ENCODE results near the gene GGA3. TPM values are rescaled to one million over a fixed set of nuclear protein-coding genes. Genes with fewer than 3 reads are reported as not detected.

Gene GGA3
- total RNA-seq, 1 donor from 2014 or later: 64.4 TPM

- DNase-seq (ENCODE audit: extremely low spot score, unreplicated experiment): no peak
- H3K27ac Mint-ChIP-seq: peak overlapping the region; percentile 89
- TF ChIP-seq CTCF (conservative IDR thresholded peaks at IDR 0.05): no peak
- no peak overlapping the region for H3K4me3 Mint-ChIP-seq
- no peaks in the 10 kb centered on the region for H3K27me3 Mint-ChIP-seq
- no peaks in the 10 kb centered on the region for H3K9me3 Mint-ChIP-seq
- peaks cover 3% of the 10 kb centered on the region for H3K36me3 Mint-ChIP-seq
- peaks cover 4% of the 10 kb centered on the region for H3K4me1 Mint-ChIP-seq (ENCODE audit: unreplicated experiment)
These were observed 16.3 kb upstream of the GGA3 start for GRCh38 chr17:75277664-75278071.

GRCh38 chr17:75273977-75274708 lies 12.7 kb upstream of the GGA3 start:
- Mint-ChIP-seq H3K4me1 (ENCODE audit: unreplicated experiment) (peaks cover 14% of the 10 kb centered on the region), H3K27me3 (peaks cover 2% of the 10 kb centered on the region), H3K9me3 (no peaks in the 10 kb centered on the region), H3K27ac (no peak overlapping the region), H3K36me3 (peaks cover 3% of the 10 kb centered on the region), H3K4me3 (peak overlapping the region; percentile 35)
- DNase-seq (ENCODE audit: extremely low spot score, unreplicated experiment): no peak
- no peak for TF ChIP-seq CTCF (conservative IDR thresholded peaks at IDR 0.05)

GRCh38 chr17:75272848-75273184 lies 11.4 kb upstream of the GGA3 start:
- TF ChIP-seq CTCF (conservative IDR thresholded peaks at IDR 0.05): no peak
- Mint-ChIP-seq H3K36me3 (peaks cover 2% of the 10 kb centered on the region), H3K9me3 (no peaks in the 10 kb centered on the region), H3K4me3 (peak overlapping the region; percentile 72), H3K27me3 (peaks cover 3% of the 10 kb centered on the region), H3K27ac (no peak overlapping the region), H3K4me1 (ENCODE audit: unreplicated experiment) (peaks cover 19% of the 10 kb centered on the region)
- DNase-seq (ENCODE audit: extremely low spot score, unreplicated experiment): no peak

GRCh38 chr17:75271955-75272847 lies 10.8 kb upstream of the GGA3 start:
- DNase-seq (ENCODE audit: extremely low spot score, unreplicated experiment): no peak
- TF ChIP-seq CTCF (conservative IDR thresholded peaks at IDR 0.05): no peak

GRCh38 chr17:75271233-75271954 lies 10.0 kb upstream of the GGA3 start:
- DNase-seq (ENCODE audit: extremely low spot score, unreplicated experiment): peak; percentile 91
- no peaks in the 10 kb centered on the region for H3K9me3 Mint-ChIP-seq
- H3K4me1 Mint-ChIP-seq (ENCODE audit: unreplicated experiment): peaks cover 21% of the 10 kb centered on the region
- H3K4me3 Mint-ChIP-seq: peak overlapping the region; percentile 74
- H3K36me3 Mint-ChIP-seq: no peaks in the 10 kb centered on the region
- TF ChIP-seq CTCF (conservative IDR thresholded peaks at IDR 0.05): peak; percentile 80
- peak overlapping the region; percentile 70 for H3K27ac Mint-ChIP-seq
- H3K27me3 Mint-ChIP-seq: peaks cover 3% of the 10 kb centered on the region

More at GRCh38 chr17:75271955-75272847, 10.8 kb upstream of the GGA3 start:
- Mint-ChIP-seq H3K36me3 (no peaks in the 10 kb centered on the region), H3K27ac (peak overlapping the region; percentile 70), H3K4me1 (ENCODE audit: unreplicated experiment) (peaks cover 21% of the 10 kb centered on the region), H3K9me3 (no peaks in the 10 kb centered on the region), H3K27me3 (peaks cover 3% of the 10 kb centered on the region), H3K4me3 (peak overlapping the region; percentile 74)
